ENCODE results near the gene TSPAN11.

Gene TSPAN11

GRCh38 chr12:30908076-30908721 is 18.3 kb upstream of the TSPAN11 start:
- Histone ChIP-seq H3K27me3 (no peaks in the 10 kb centered on the region), H3K9me3 (no peaks in the 10 kb centered on the region), H3K4me3 (no peak overlapping the region), H3K27ac (no peak overlapping the region), H3K36me3 (no peaks in the 10 kb centered on the region), H3K4me1 (no peaks in the 10 kb centered on the region)
- TF ChIP-seq, protein P1, sequence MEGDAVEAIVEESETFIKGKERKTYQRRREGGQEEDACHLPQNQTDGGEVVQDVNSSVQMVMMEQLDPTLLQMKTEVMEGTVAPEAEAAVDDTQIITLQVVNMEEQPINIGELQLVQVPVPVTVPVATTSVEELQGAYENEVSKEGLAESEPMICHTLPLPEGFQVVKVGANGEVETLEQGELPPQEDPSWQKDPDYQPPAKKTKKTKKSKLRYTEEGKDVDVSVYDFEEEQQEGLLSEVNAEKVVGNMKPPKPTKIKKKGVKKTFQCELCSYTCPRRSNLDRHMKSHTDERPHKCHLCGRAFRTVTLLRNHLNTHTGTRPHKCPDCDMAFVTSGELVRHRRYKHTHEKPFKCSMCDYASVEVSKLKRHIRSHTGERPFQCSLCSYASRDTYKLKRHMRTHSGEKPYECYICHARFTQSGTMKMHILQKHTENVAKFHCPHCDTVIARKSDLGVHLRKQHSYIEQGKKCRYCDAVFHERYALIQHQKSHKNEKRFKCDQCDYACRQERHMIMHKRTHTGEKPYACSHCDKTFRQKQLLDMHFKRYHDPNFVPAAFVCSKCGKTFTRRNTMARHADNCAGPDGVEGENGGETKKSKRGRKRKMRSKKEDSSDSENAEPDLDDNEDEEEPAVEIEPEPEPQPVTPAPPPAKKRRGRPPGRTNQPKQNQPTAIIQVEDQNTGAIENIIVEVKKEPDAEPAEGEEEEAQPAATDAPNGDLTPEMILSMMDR (IDR thresholded peaks at IDR 0.05) = no peak
- intact Hi-C loops (cut with DNase I; ENCODE audit: low total_unique reads) = no loop called here
- DNase-seq = no peak

- H3K9me3 ChIP-seq = no peaks in the 10 kb centered on the region
- no peak overlapping the region for H3K27ac ChIP-seq
- no peaks in the 10 kb centered on the region for H3K36me3 ChIP-seq
- TF ChIP-seq, protein P1 (IDR thresholded peaks at IDR 0.05) = no peak
- no peak for DNase-seq
- no peaks in the 10 kb centered on the region for H3K27me3 ChIP-seq
- intact Hi-C loops (cut with DNase I; ENCODE audit: low total_unique reads) = no loop called here
- H3K4me1 ChIP-seq = no peaks in the 10 kb centered on the region
- H3K4me3 ChIP-seq = no peak overlapping the region
These were observed 17.7 kb upstream of the TSPAN11 start for GRCh38 chr12:30908722-30909348.

DNA sequence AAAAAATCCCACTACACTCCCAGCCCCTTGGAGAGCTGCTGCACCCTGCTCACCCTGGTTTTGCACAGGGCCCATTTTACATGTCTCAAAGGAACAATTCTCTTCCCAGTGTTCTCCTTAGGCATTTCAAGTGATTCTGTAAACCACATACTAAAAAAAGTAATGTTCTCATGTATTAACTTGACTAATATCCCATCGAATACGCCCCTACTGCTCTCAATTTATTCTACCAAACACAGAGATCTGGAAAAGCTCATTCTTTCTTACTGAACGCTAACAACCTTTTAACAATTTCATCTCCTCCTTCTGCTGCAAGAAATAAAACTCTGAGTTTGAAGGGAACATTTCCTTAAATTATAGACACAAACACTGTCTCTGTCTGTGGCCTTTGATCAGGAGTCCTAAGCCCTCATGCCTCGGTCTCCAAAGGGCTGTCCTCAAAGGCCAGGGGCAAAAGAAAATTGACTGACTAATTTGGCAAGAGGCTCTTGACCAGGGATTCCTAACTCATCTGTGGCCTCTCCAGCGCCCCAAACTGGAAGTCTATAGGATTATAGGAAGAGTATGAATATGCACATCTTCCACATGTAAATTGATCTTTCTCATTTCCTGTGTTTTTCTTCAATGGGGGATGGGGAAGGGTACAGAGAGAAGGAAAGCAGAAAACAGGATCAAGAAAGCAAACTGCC is 17.1 kb upstream of the TSPAN11 start:
- intact Hi-C loops (cut with DNase I; ENCODE audit: low total_unique reads) = no loop called here
- Histone ChIP-seq H3K27ac (no peak overlapping the region), H3K27me3 (no peaks in the 10 kb centered on the region), H3K9me3 (no peaks in the 10 kb centered on the region), H3K4me1 (no peaks in the 10 kb centered on the region), H3K4me3 (no peak overlapping the region), H3K36me3 (no peaks in the 10 kb centered on the region)
- TF ChIP-seq, protein P1 (IDR thresholded peaks at IDR 0.05) = no peak
- no peak for DNase-seq

DNA sequence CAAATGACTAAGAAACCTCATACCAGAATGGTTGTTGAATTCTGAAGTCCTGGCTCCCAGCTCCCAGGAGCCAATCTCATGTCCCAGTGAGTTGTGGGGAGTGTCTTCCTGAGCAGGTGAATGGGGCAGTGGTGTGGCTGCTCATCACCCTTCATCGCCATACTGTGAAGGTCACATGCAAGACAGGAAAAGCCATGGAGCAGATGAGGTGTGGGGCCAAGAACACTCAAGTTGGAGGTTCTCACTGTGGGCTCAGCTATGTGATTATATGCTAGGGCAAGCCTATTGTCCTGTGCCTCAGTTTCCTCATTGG is 16.6 kb upstream of the TSPAN11 start:
- Histone ChIP-seq H3K27ac (no peak overlapping the region), H3K27me3 (no peaks in the 10 kb centered on the region), H3K4me3 (no peak overlapping the region), H3K9me3 (no peaks in the 10 kb centered on the region), H3K36me3 (no peaks in the 10 kb centered on the region), H3K4me1 (no peaks in the 10 kb centered on the region)
- intact Hi-C loops (cut with DNase I; ENCODE audit: low total_unique reads) = no loop called here
- DNase-seq = no peak
- TF ChIP-seq, protein P1 (IDR thresholded peaks at IDR 0.05) = no peak

GRCh38 chr12:30911207-30911606 is 15.3 kb upstream of the TSPAN11 start:
- Histone ChIP-seq H3K4me1 (no peaks in the 10 kb centered on the region), H3K9me3 (no peaks in the 10 kb centered on the region), H3K27ac (no peak overlapping the region), H3K27me3 (no peaks in the 10 kb centered on the region), H3K36me3 (no peaks in the 10 kb centered on the region), H3K4me3 (no peak overlapping the region)
- TF ChIP-seq, protein P1 (IDR thresholded peaks at IDR 0.05) = no peak
- intact Hi-C loops (cut with DNase I; ENCODE audit: low total_unique reads) = no loop called here
- DNase-seq = no peak
